ENCODE measurements around the gene CD40.

- TF ChIP-seq ZNF274 (IDR thresholded peaks at IDR 0.05; ENCODE audit: borderline replicate concordance, extremely low read depth, low read length) = no peak
- TF ChIP-seq, protein P1, sequence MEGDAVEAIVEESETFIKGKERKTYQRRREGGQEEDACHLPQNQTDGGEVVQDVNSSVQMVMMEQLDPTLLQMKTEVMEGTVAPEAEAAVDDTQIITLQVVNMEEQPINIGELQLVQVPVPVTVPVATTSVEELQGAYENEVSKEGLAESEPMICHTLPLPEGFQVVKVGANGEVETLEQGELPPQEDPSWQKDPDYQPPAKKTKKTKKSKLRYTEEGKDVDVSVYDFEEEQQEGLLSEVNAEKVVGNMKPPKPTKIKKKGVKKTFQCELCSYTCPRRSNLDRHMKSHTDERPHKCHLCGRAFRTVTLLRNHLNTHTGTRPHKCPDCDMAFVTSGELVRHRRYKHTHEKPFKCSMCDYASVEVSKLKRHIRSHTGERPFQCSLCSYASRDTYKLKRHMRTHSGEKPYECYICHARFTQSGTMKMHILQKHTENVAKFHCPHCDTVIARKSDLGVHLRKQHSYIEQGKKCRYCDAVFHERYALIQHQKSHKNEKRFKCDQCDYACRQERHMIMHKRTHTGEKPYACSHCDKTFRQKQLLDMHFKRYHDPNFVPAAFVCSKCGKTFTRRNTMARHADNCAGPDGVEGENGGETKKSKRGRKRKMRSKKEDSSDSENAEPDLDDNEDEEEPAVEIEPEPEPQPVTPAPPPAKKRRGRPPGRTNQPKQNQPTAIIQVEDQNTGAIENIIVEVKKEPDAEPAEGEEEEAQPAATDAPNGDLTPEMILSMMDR (IDR thresholded peaks at IDR 0.05; ENCODE audit: control extremely low read depth in 1 of 3, insufficient read depth in 1 of 3, low read depth in 1 of 3, low read length in 3 of 3) = no peak
Measured at GRCh38 chr20:46126440-46127056, 8.4 kb downstream of the CD40 start.

All from H1 (cell line).